ENCODE results near the gene GKAP1.

The GKAP1 gene

GRCh38 chr9:83794051-83794450 lies 23.5 kb downstream of the GKAP1 start:
- TF ChIP-seq CTCF (IDR thresholded peaks at IDR 0.05; ENCODE audit: borderline replicate concordance, control extremely low read depth, extremely low read depth, insufficient read depth, missing control alignments) = no peak
- no peak for DNase-seq (ENCODE audit: low spot score)
- in situ Hi-C loops (cut with MboI; ENCODE audit: low sequenced_read_pairs, unreplicated experiment) = no loop called here

DNA sequence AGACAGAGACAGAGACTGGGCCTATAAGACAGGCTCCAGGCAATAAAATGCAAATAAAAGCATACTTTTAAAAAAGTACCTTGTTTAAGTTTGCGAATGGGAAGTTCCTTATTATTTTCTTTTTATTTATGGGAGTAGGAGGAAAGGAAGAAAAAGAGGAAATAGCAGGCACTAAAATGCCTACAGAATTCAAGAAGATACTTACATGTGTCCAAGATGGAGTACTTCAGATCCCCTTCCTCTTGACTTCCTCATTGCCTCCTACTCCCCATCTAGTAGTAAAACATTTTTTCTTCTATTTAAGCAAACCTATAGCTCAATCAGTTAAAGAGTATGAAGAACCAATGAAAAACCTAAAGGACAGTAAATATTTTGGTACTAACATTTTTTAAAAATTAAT lies 24.8 kb downstream of the GKAP1 start:
- in situ Hi-C loops (cut with MboI; ENCODE audit: low sequenced_read_pairs, unreplicated experiment) = no loop called here
- TF ChIP-seq CTCF (IDR thresholded peaks at IDR 0.05; ENCODE audit: borderline replicate concordance, control extremely low read depth, extremely low read depth, insufficient read depth, missing control alignments) = no peak
- DNase-seq (ENCODE audit: low spot score) = no peak

DNA sequence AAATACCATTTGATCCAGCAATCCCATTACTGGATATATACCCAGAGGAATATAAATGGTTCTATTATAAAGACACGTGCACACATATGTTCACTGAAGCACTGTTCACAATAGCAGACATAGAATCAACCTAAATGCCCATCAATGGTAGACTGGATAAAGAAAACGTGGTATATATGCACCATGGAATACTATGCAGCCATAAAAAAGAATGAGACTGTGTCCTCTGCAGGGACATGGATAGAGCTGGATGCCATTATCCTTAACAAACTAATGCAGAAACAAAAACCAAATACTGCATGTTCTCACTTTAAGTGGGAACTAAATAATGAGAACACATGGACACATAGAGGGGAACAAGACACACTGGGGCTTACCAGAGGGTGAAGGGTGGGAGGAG lies 39.4 kb downstream of the GKAP1 start:
- in situ Hi-C loops (cut with MboI; ENCODE audit: low sequenced_read_pairs, unreplicated experiment) = no loop called here
- DNase-seq (ENCODE audit: low spot score) = no peak
- no peak for TF ChIP-seq CTCF (IDR thresholded peaks at IDR 0.05; ENCODE audit: borderline replicate concordance, control extremely low read depth, extremely low read depth, insufficient read depth, missing control alignments)

DNA sequence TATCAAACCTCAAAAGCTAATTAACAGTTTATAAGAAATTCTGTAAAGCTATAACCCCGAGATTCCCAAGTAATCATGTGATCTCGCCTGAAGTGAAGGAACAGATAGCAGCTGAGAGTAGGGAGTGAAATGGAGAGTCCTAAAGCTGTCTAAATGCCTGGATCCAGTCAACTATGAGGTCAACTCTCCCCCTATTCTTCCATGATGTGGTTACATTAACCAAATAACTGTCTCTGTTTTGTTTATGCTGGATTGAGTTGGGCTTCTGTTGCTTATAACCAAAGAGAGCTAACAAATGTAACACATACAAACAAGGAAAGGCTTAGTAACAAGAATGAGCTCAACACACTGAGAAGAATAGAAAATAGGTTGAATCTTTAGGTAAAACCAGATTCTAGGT lies 41.6 kb downstream of the GKAP1 start:
- in situ Hi-C loops (cut with MboI; ENCODE audit: low sequenced_read_pairs, unreplicated experiment) = no loop called here
- DNase-seq (ENCODE audit: low spot score) = no peak
- TF ChIP-seq CTCF (IDR thresholded peaks at IDR 0.05; ENCODE audit: borderline replicate concordance, control extremely low read depth, extremely low read depth, insufficient read depth, missing control alignments) = no peak

DNA sequence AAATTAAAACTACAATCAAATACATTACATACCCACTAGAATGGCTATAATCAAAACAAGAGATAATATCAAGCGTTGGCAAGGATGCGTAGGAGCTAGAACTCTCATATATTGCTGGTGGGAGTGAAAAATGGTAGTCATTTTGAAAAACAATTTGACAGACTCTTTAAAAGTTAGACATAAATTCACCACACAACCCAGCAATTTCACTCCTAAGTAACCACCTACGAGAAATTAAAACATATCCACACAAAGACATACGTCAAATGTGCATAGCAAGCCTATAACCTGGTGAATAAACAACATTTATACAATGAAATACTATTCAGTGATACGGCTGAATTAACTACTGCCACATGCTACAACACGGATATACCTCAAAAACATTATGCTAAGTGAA lies 44.7 kb downstream of the GKAP1 start:
- TF ChIP-seq CTCF (IDR thresholded peaks at IDR 0.05; ENCODE audit: borderline replicate concordance, control extremely low read depth, extremely low read depth, insufficient read depth, missing control alignments) = no peak
- no peak for DNase-seq (ENCODE audit: low spot score)
- in situ Hi-C loops (cut with MboI; ENCODE audit: low sequenced_read_pairs, unreplicated experiment) = no loop called here

- in situ Hi-C loops (cut with MboI; ENCODE audit: low sequenced_read_pairs, unreplicated experiment) = no loop called here
- TF ChIP-seq CTCF (IDR thresholded peaks at IDR 0.05; ENCODE audit: borderline replicate concordance, control extremely low read depth, extremely low read depth, insufficient read depth, missing control alignments) = no peak
- no peak for DNase-seq (ENCODE audit: low spot score)
Observed at GRCh38 chr9:83765376-83765775, 52.2 kb downstream of the GKAP1 start.
